ENCODE measurements around the gene DENND1B.
A peak's percentile ranks its signal among the peaks of the same experiment; 100 is the strongest.

The DENND1B gene

GRCh38 chr1:197467881-197468280 lies 307.4 kb downstream of the DENND1B start:
- no peak for DNase-seq

GRCh38 chr1:197466813-197467212 lies 308.5 kb downstream of the DENND1B start:
- no peak for DNase-seq

DNA sequence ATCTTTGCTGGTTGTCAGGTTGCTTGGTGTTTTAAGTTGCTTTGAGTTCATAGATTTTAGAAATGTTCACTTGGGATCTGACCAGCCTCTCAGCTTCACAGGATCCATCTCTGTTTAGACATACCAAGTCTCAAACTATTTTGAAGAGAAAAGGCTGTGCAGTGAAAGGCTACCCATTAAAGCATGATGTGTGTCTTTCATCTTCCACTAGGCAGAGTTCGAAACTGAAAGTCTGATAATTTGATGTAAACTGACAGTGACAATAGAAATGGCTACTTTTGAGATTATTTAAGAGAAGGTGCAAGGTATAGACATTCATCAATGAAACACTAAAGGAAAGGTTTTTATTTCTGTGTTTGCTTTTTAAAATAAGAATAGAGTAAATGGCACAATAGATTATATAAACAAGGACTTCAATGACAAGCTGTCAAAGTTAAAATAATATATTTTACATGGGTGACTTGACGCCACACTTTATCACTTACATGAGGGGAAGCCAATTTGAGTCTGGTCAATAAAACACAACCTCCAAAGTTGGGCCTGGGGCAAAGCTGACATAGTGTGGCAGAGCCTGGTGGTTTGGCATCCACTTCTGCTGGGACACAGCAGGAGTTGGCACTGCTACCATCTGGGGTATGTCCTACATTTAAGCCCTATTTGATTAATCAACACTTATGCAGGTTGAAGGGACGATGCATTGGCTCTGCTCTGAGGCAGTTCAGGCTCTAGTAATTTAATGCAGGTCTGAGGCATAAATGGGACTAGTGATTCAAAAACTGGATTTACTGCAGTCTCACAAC lies 309.6 kb downstream of the DENND1B start:
- DNase-seq, result no peak

DNA sequence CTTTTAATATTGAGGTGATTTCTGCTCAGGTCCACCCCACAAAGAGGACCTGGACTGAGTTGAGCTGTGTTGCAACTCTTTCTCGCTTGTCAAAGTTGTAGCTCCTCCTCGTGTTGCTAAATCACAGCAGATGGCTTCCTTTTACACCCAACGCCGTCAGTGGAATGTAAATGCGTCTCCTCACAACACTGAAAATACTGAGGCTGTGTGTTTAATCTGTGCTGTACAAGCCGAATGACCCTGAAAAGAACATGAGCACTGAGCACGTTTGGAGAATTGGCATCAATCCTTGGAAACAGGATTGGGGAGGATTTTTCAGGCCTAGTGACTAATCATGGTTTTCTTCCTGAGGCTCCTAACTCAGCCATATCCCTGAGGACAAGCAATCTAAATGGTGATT lies 311.2 kb downstream of the DENND1B start:
- peak in 15 of 51 donors; percentile 5 to 46 (median 16) for DNase-seq

DNA sequence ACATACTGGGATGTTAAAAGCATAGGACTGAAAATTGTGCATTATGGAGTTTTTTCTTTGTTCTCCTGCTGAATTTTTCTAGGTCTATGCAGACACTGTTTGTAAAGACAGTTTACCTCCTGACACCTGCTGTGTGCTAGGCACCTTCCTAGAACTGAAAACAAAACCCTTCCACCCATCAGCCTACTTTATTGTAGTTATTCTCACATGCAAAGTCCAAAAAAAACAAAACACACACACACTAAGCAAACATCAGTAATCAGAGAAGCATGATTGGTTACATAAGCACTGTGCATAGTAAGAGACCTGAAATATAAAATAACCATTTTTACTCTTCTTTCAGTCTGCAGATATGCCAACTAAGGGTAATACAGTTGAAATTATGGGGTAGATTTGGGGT lies 312.1 kb downstream of the DENND1B start:
- DNase-seq, result no peak

DNA sequence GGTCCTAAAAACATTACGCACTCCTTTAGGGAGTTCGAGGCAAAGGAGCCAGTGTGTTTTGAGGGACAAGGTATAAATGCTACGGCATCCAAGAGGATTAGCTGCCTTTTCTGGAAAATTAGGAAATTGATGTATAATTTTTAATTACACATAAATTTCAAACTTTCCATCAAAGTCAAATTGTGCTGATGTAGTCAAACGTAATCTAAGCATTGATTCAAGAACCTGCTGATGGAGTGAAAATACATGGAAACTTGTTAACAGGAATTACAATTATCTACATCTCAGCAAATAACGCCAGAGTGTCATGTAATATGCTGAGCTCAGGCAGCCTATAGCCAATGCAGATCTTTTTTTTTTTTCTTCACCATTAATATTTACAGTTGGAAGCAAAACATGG lies 312.7 kb downstream of the DENND1B start:
- DNase-seq, result no peak
